Thoracic aorta (tissue), 2 donors: ENCODE data around the gene KRTAP4-6. TPM values are rescaled to one million over a fixed set of nuclear protein-coding genes. Genes with fewer than 3 reads are reported as not detected.
"Not testable (repeated sequence)": the region's sequence is repeated elsewhere in the genome, so short reads cannot be mapped to it uniquely, and the experiment has no call there.

Experiments
- ATAC-seq: fragments of 150-250 bp; one replicate; pipeline ENCODE4 v1.8.0; 2017; ENCODE audit warnings: low read depth; ENCODE audit not compliant: insufficient number of reproducible peaks, low FRiP score
- DNase-seq: peaks from one replicate; pipeline ENCODE4 v3.0.0-alpha.2; 2020; ENCODE audit warnings: low spot score
- H3K27ac ChIP-seq, 2 donors: fragments of 200-600 bp; sonication (generic); 1 replicate in 1 of 2; 2 replicates in 1 of 2; pipeline ENCODE4 v1.5.1; 2016; ENCODE audit warnings: mild to moderate bottlenecking in 2 of 2, moderate library complexity in 2 of 2
- H3K27me3 ChIP-seq: fragments of 200-600 bp; sonication (generic); replicated peaks from 2 replicates; pipeline ENCODE4 v1.6.0; 2016; ENCODE audit warnings: mild to moderate bottlenecking; ENCODE audit not compliant: insufficient read depth
- H3K36me3 ChIP-seq: fragments of 200-600 bp; sonication (generic); one replicate; pipeline ENCODE4 v1.5.1; 2016
- H3K4me1 ChIP-seq, 2 donors: fragments of 200-600 bp; sonication (generic); 1 replicate in 1 of 2; 2 replicates in 1 of 2; pipeline versions ENCODE4 v1.5.1 to v1.6.0; 2016; ENCODE audit warnings: low read depth in 2 of 2, mild to moderate bottlenecking in 1 of 2; ENCODE audit not compliant: control insufficient read depth in 1 of 2
- H3K4me3 ChIP-seq: fragments of 200-600 bp; sonication (generic); 2 replicates; pipeline ENCODE4 v1.5.1; 2016; ENCODE audit warnings: mild to moderate bottlenecking
- H3K9me3 ChIP-seq: fragments of 200-600 bp; sonication (generic); 2 replicates; pipeline ENCODE4 v1.5.1; 2016
- CTCF ChIP-seq: fragments of 200-600 bp; sonication (generic); IDR thresholded peaks from one replicate; pipeline ENCODE4 v1.5.1; 2019; ENCODE audit warnings: antibody characterized with exemption
- total RNA-seq, 2 donors: library from RNA; depleted of rRNA; stranded (reverse); fragments of >200 nt; gene quantifications; one replicate each; pipeline versions ENCODE4 v1.1.0 to v1.2.3, GENCODE V29; 2016

Gene KRTAP4-6
- total RNA-seq, 2 donors from 2014 or later = not detected

- Histone ChIP-seq H3K36me3 (no peaks in the 10 kb centered on the region), H3K4me1 (no peaks in the 10 kb centered on the region), H3K9me3 (no peaks in the 10 kb centered on the region), H3K27me3 (no peaks in the 10 kb centered on the region), H3K27ac (no peak within 1 kb of the TSS), H3K4me3 (no peak within 1 kb of the TSS)
- ATAC-seq = no peak
- no peak for DNase-seq
- TF ChIP-seq CTCF = no peak
Measured at GRCh38 chr17:41168121-41168520, 27.8 kb upstream of the KRTAP4-6 start, which contains the start of gene KRTAP4-3. Gene KRTAP4-3, minus strand, starts transcription at chr17:41168221. Its CDS starts 49 bp downstream, at chr17:41168172.

- no peaks in the 10 kb centered on the region for H3K4me1 ChIP-seq
- no peaks in the 10 kb centered on the region for H3K27me3 ChIP-seq
- no peak for ATAC-seq
- H3K27ac ChIP-seq = no peak overlapping the region
- no peak for DNase-seq
- no peaks in the 10 kb centered on the region for H3K9me3 ChIP-seq
- TF ChIP-seq CTCF = no peak
- H3K4me3 ChIP-seq = no peak overlapping the region
- H3K36me3 ChIP-seq = no peaks in the 10 kb centered on the region
Measured at GRCh38 chr17:41167561-41167960, 27.2 kb upstream of the KRTAP4-6 start.

GRCh38 chr17:41163828-41164227 lies 23.5 kb upstream of the KRTAP4-6 start:
- H3K36me3 ChIP-seq = no peaks in the 10 kb centered on the region
- no peak for TF ChIP-seq CTCF
- ATAC-seq (no peak), DNase-seq (no peak)
- no peaks in the 10 kb centered on the region for H3K9me3 ChIP-seq
- H3K4me3 ChIP-seq = no peak overlapping the region
- H3K4me1 ChIP-seq = no peaks in the 10 kb centered on the region
- no peaks in the 10 kb centered on the region for H3K27me3 ChIP-seq
- no peak overlapping the region for H3K27ac ChIP-seq

GRCh38 chr17:41160648-41161047 lies 20.3 kb upstream of the KRTAP4-6 start, which contains the start of gene KRTAP4-4:
Gene KRTAP4-4, minus strand, starts transcription at chr17:41160748. Its CDS starts 57 bp downstream, at chr17:41160691.
- no peaks in the 10 kb centered on the region for H3K27me3 ChIP-seq
- no peaks in the 10 kb centered on the region for H3K4me1 ChIP-seq
- TF ChIP-seq CTCF = no peak
- H3K9me3 ChIP-seq = no peaks in the 10 kb centered on the region
- no peaks in the 10 kb centered on the region for H3K36me3 ChIP-seq
- H3K27ac ChIP-seq = no peak within 1 kb of the TSS
- no peak for DNase-seq
- no peak within 1 kb of the TSS for H3K4me3 ChIP-seq
- ATAC-seq = no peak

GRCh38 chr17:41160190-41160589 lies 19.8 kb upstream of the KRTAP4-6 start:
- not testable (repeated sequence) for H3K27me3 ChIP-seq, H3K4me1 ChIP-seq, H3K27ac ChIP-seq, H3K9me3 ChIP-seq, H3K36me3 ChIP-seq, H3K4me3 ChIP-seq, DNase-seq, ATAC-seq

- Histone ChIP-seq H3K4me1 (no peaks in the 10 kb centered on the region), H3K4me3 (no peak overlapping the region), H3K36me3 (no peaks in the 10 kb centered on the region), H3K27me3 (no peaks in the 10 kb centered on the region), H3K9me3 (no peaks in the 10 kb centered on the region), H3K27ac (no peak overlapping the region)
- no peak for ATAC-seq
- no peak for TF ChIP-seq CTCF
- no peak for DNase-seq
Measured at GRCh38 chr17:41153856-41154255, 13.5 kb upstream of the KRTAP4-6 start.
